ENCODE measurements around the gene PRF1.

DNA sequence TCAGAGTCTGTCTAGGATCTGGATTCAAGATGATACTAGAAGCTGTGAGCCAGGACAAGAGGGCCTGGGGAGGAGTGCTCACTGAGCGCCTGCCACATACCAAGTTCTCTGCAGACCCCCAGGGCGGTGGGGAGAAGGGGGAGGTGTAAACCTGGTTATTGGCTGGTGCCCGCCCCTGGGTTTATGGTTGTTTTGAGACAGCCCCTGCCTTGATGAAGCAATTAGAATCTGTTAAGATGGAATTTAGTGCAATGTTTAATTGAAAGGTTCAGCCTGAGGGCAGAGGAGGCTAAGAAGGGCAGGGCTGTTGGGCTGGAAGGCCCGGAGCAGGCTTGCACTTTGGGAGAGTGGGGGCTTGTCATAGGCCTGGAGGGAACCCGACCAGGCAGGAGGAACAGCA is 42.7 kb downstream of the PRF1 start:
- TF ChIP-seq, protein P1, sequence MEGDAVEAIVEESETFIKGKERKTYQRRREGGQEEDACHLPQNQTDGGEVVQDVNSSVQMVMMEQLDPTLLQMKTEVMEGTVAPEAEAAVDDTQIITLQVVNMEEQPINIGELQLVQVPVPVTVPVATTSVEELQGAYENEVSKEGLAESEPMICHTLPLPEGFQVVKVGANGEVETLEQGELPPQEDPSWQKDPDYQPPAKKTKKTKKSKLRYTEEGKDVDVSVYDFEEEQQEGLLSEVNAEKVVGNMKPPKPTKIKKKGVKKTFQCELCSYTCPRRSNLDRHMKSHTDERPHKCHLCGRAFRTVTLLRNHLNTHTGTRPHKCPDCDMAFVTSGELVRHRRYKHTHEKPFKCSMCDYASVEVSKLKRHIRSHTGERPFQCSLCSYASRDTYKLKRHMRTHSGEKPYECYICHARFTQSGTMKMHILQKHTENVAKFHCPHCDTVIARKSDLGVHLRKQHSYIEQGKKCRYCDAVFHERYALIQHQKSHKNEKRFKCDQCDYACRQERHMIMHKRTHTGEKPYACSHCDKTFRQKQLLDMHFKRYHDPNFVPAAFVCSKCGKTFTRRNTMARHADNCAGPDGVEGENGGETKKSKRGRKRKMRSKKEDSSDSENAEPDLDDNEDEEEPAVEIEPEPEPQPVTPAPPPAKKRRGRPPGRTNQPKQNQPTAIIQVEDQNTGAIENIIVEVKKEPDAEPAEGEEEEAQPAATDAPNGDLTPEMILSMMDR (IDR thresholded peaks at IDR 0.05; ENCODE audit: low read depth, low read length, poor library complexity, severe bottlenecking) = no peak
- no peak for TF ChIP-seq EZH2phosphoT487 (IDR thresholded peaks at IDR 0.05; ENCODE audit: borderline replicate concordance, low read length)

Measured in DOHH2 (cell line).